Measurements from ENCODE around the gene UROC1. TPM values are rescaled to one million over a fixed set of nuclear protein-coding genes. Genes with fewer than 3 reads are reported as not detected.

The UROC1 gene
- polyA plus RNA-seq, 1 of the 3 experiments (the other 2 are of a cell fraction) = not detected

GRCh38 chr3:126536126-126536525 is 18.6 kb upstream of the UROC1 start:
- H3K4me3 ChIP-seq (ENCODE audit: low read depth in 2 of 2, low read length in 1 of 2) = no peak overlapping the region
- no peaks in the 10 kb centered on the region for H3K36me3 ChIP-seq (replicated peaks in 1 of 2; ENCODE audit: control insufficient read depth in 1 of 2, insufficient read depth in 2 of 2, low read length in 1 of 2)
- DNase-seq = no peak
- H3K9ac ChIP-seq = no peak overlapping the region
- peaks cover 5 to 6% of the 10 kb centered on the region in 2 experiments; a peak in 2 of 4 replicates for H3K4me1 ChIP-seq (ENCODE audit: control insufficient read depth in 1 of 2, insufficient read depth in 2 of 2, low read depth in 1 of 2, low read length in 1 of 2)
- H3F3A ChIP-seq (replicated peaks; ENCODE audit: insufficient read depth) = peaks cover 8% of the 10 kb centered on the region
- H3K79me2 ChIP-seq (ENCODE audit: insufficient read depth) = no peaks in the 10 kb centered on the region
- TF ChIP-seq TEAD4 (IDR thresholded peaks at IDR 0.05; ENCODE audit: borderline replicate concordance, insufficient read depth) (no peak), EP300 (IDR thresholded peaks at IDR 0.05; ENCODE audit: borderline replicate concordance in 1 of 2, low read depth in 1 of 2, low read length in 1 of 2) (no peak), FOXM1 (IDR thresholded peaks at IDR 0.05; ENCODE audit: low read depth) (no peak), RAD21 (IDR thresholded peaks at IDR 0.05; ENCODE audit: low read length) (no peak), IRF3 (IDR thresholded peaks at IDR 0.05; ENCODE audit: low read depth, low read length) (no peak), JUND (IDR thresholded peaks at IDR 0.05) (no peak), MAX (IDR thresholded peaks at IDR 0.05; ENCODE audit: low read depth) (no peak), YY1 (IDR thresholded peaks at IDR 0.05; ENCODE audit: low read depth) (no peak), TAF1 (IDR thresholded peaks at IDR 0.05; ENCODE audit: borderline replicate concordance, low read depth, low read length) (no peak), EZH2phosphoT487 (IDR thresholded peaks at IDR 0.05; ENCODE audit: borderline replicate concordance, low read depth) (no peak), MEF2A (IDR thresholded peaks at IDR 0.05; ENCODE audit: borderline replicate concordance, low read depth) (no peak), USF2 (IDR thresholded peaks at IDR 0.05; ENCODE audit: borderline replicate concordance, low read depth, low read length) (no peak), FOSL2 (IDR thresholded peaks at IDR 0.05; ENCODE audit: borderline replicate concordance, low read depth) (no peak), GATA2 (CRISPR knock-in tag; IDR thresholded peaks at IDR 0.05) (no peak), USF1 (IDR thresholded peaks at IDR 0.05; ENCODE audit: borderline replicate concordance, low read depth) (no peak), SMC3 (IDR thresholded peaks at IDR 0.05; ENCODE audit: low read depth, low read length) (no peak), MXI1 (IDR thresholded peaks at IDR 0.05; ENCODE audit: low read depth, low read length) (no peak), RXRA (IDR thresholded peaks at IDR 0.05; ENCODE audit: borderline replicate concordance, low read depth) (no peak), TCF12 (IDR thresholded peaks at IDR 0.05) (no peak), NFIC (IDR thresholded peaks at IDR 0.05; ENCODE audit: borderline replicate concordance) (no peak)
- H3K9me3 ChIP-seq = no peaks in the 10 kb centered on the region
- no peaks in the 10 kb centered on the region for H4K20me1 ChIP-seq (ENCODE audit: insufficient read depth)
- CTCF ChIA-PET = interaction anchor here (0.8 kb wide), 1 partner anchor 19 kb away, joined by 3 read pairs; no protein-coding TSS in a partner anchor
- no peak overlapping the region for H3K27ac ChIP-seq (ENCODE audit: low read depth in 2 of 2, low read length in 1 of 2)
- POLR2A ChIA-PET = no interaction called here
- H3K4me2 ChIP-seq = no peak overlapping the region
- H3K9me2 ChIP-seq = no peaks in the 10 kb centered on the region
- WGBS (ENCODE audit: low lambda C conversion rate) = 17% methylated on average over 1 of the region's 3 CpGs
- H3K27me3 ChIP-seq (ENCODE audit: insufficient read depth) = peaks cover 16% of the 10 kb centered on the region; the same call in 1 of the 2 replicates
- no peak overlapping the region for H2AFZ ChIP-seq (ENCODE audit: low read depth)
